Thoracic aorta (tissue), 2 donors: ENCODE data around the gene ISLR. TPM values are rescaled to one million over a fixed set of nuclear protein-coding genes. Genes with fewer than 3 reads are reported as not detected.

Experiments used
- ATAC-seq: fragments of 150-250 bp; one replicate; pipeline ENCODE4 v1.8.0; 2017; ENCODE audit warnings: low read depth; ENCODE audit not compliant: insufficient number of reproducible peaks, low FRiP score
- DNase-seq: peaks from one replicate; pipeline ENCODE4 v3.0.0-alpha.2; 2020; ENCODE audit warnings: low spot score
- H3K27ac ChIP-seq, 2 donors: fragments of 200-600 bp; sonication (generic); 1 replicate in 1 of 2; 2 replicates in 1 of 2; pipeline ENCODE4 v1.5.1; 2016; ENCODE audit warnings: mild to moderate bottlenecking in 2 of 2, moderate library complexity in 2 of 2
- H3K27me3 ChIP-seq: fragments of 200-600 bp; sonication (generic); replicated peaks from 2 replicates; pipeline ENCODE4 v1.6.0; 2016; ENCODE audit warnings: mild to moderate bottlenecking; ENCODE audit not compliant: insufficient read depth
- H3K36me3 ChIP-seq: fragments of 200-600 bp; sonication (generic); one replicate; pipeline ENCODE4 v1.5.1; 2016
- H3K4me1 ChIP-seq, 2 donors: fragments of 200-600 bp; sonication (generic); 1 replicate in 1 of 2; 2 replicates in 1 of 2; pipeline versions ENCODE4 v1.5.1 to v1.6.0; 2016; ENCODE audit warnings: low read depth in 2 of 2, mild to moderate bottlenecking in 1 of 2; ENCODE audit not compliant: control insufficient read depth in 1 of 2
- H3K4me3 ChIP-seq: fragments of 200-600 bp; sonication (generic); 2 replicates; pipeline ENCODE4 v1.5.1; 2016; ENCODE audit warnings: mild to moderate bottlenecking
- H3K9me3 ChIP-seq: fragments of 200-600 bp; sonication (generic); 2 replicates; pipeline ENCODE4 v1.5.1; 2016
- CTCF ChIP-seq: fragments of 200-600 bp; sonication (generic); IDR thresholded peaks from one replicate; pipeline ENCODE4 v1.5.1; 2019; ENCODE audit warnings: antibody characterized with exemption
- total RNA-seq, 2 donors: library from RNA; depleted of rRNA; stranded (reverse); fragments of >200 nt; gene quantifications; one replicate each; pipeline versions ENCODE4 v1.1.0 to v1.2.3, GENCODE V29; 2016

ISLR gene
- total RNA-seq, 2 donors from 2014 or later, result 76.8 to 323 TPM

- no peak for ATAC-seq
- Histone ChIP-seq H3K27ac (no peak overlapping the region), H3K4me3 (no peak overlapping the region), H3K36me3 (no peaks in the 10 kb centered on the region), H3K4me1 (no peaks in the 10 kb centered on the region), H3K27me3 (no peaks in the 10 kb centered on the region), H3K9me3 (no peaks in the 10 kb centered on the region)
- DNase-seq, result no peak
- TF ChIP-seq CTCF, result no peak
These were observed 42.4 kb downstream of the ISLR start for GRCh38 chr15:74215958-74216357.

- DNase-seq, result no peak
- H3K4me1 ChIP-seq, result no peaks in the 10 kb centered on the region
- ATAC-seq, result no peak
- no peaks in the 10 kb centered on the region for H3K9me3 ChIP-seq
- no peaks in the 10 kb centered on the region for H3K36me3 ChIP-seq
- no peak overlapping the region for H3K27ac ChIP-seq
- H3K4me3 ChIP-seq, result no peak overlapping the region
- no peaks in the 10 kb centered on the region for H3K27me3 ChIP-seq
- TF ChIP-seq CTCF, result no peak
These were observed 43.4 kb downstream of the ISLR start for GRCh38 chr15:74216949-74217348.

- no peaks in the 10 kb centered on the region for H3K9me3 ChIP-seq
- no peaks in the 10 kb centered on the region for H3K27me3 ChIP-seq
- no peak for TF ChIP-seq CTCF
- no peak overlapping the region for H3K4me3 ChIP-seq
- ATAC-seq (no peak), DNase-seq (no peak)
- H3K4me1 ChIP-seq, result no peaks in the 10 kb centered on the region
- no peaks in the 10 kb centered on the region for H3K36me3 ChIP-seq
- no peak overlapping the region for H3K27ac ChIP-seq
These were observed 44.7 kb downstream of the ISLR start for GRCh38 chr15:74217907-74218885.

GRCh38 chr15:74220475-74221248, 47.2 kb downstream of the ISLR start:
- no peak for TF ChIP-seq CTCF
- H3K27me3 ChIP-seq, result no peaks in the 10 kb centered on the region
- DNase-seq, result no peak

More at GRCh38 chr15:74220475-74221248, 47.2 kb downstream of the ISLR start:
- Histone ChIP-seq H3K4me1 (no peaks in the 10 kb centered on the region), H3K4me3 (no peak overlapping the region), H3K9me3 (no peaks in the 10 kb centered on the region), H3K27ac (no peak overlapping the region), H3K36me3 (no peaks in the 10 kb centered on the region)
- ATAC-seq, result no peak
